Measurements from ENCODE around the gene OXTR.

The OXTR gene

GRCh38 chr3:8790529-8790928 lies 21.1 kb upstream of the OXTR start:
- peaks cover 8% of the 10 kb centered on the region for H3K9me3 ChIP-seq
- H3K27me3 ChIP-seq: no peaks in the 10 kb centered on the region
- H4K20me1 ChIP-seq: no peaks in the 10 kb centered on the region
- H3K36me3 ChIP-seq: no peaks in the 10 kb centered on the region
- H3K9ac ChIP-seq: no peak overlapping the region
- H3K4me1 ChIP-seq: no peaks in the 10 kb centered on the region
- H3K4me2 ChIP-seq: no peak overlapping the region
- no peak for TF ChIP-seq Cebpa-rat (IDR thresholded peaks at IDR 0.05)
- no peak overlapping the region for H3K27ac ChIP-seq
- no peak overlapping the region for H3K4me3 ChIP-seq

DNA sequence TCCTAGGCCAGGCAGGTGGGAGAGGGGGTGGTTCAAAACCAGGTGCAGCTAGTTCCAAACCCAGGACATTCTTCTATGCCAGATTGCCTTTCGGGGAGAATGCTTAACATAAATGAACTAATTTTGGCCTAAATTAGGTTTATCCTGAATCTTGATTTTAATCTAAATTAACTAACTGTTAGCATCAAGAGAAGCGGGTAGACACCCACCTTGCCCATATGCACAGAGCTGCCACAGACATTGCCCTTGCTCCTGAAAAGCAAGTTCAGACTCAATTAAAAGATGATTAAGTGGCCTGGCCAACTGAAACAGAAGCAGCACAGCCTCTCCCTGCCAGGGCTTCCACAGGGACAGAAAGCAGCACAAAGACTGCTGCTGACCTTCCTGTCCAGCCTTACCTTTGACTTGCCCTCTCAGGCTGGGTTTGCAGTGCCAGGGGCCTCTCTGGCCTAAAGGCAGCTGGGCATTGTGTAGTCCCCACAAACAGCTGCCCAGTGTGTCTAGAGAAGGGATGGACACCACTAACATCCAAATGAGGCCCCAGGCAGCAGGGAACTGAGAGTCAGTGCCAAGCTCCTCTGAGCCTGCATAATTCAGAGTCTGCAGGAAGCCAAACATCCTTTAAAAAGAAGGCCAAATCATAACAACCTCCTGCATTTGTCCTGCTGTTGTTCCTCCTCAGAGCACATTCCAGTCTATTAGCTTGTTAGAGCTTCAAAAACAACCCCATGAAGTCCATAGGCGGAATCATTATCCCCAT lies 15.4 kb upstream of the OXTR start:
- Histone ChIP-seq H3K4me1 (no peaks in the 10 kb centered on the region), H3K9me3 (peaks cover 6% of the 10 kb centered on the region), H3K9ac (no peak overlapping the region), H4K20me1 (no peaks in the 10 kb centered on the region), H3K4me2 (no peak overlapping the region), H3K27me3 (no peaks in the 10 kb centered on the region), H3K27ac (no peak overlapping the region), H3K4me3 (no peak overlapping the region), H3K36me3 (no peaks in the 10 kb centered on the region)
- no peak for TF ChIP-seq Cebpa-rat (IDR thresholded peaks at IDR 0.05)

DNA sequence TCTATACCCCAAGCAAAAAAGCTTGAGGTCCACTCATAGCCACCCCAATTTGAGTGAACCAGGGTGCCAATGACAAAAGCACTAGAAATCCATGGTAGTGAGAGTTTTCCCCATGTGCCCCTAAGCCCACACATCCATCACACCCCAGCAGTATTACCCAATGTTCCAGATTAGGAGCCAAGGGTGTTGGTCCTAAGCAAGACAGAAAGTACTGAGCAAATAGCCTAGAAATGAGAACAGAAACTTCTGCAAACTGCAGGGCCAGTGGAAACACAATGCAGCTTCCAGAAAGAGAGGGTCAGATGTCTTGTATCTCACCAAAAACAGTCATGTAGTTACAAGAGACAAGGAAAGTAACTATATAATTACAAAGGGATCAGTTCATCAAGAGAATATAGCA lies 10.9 kb upstream of the OXTR start:
- no peak overlapping the region for H3K27ac ChIP-seq
- H3K4me2 ChIP-seq: no peak overlapping the region
- no peaks in the 10 kb centered on the region for H3K9me3 ChIP-seq
- no peak for TF ChIP-seq Cebpa-rat (IDR thresholded peaks at IDR 0.05)
- no peak overlapping the region for H3K4me3 ChIP-seq
- H3K9ac ChIP-seq: no peak overlapping the region
- H3K36me3 ChIP-seq: no peaks in the 10 kb centered on the region
- no peaks in the 10 kb centered on the region for H3K4me1 ChIP-seq
- H3K27me3 ChIP-seq: no peaks in the 10 kb centered on the region
- no peaks in the 10 kb centered on the region for H4K20me1 ChIP-seq

- Histone ChIP-seq H3K4me1 (no peaks in the 10 kb centered on the region), H4K20me1 (no peaks in the 10 kb centered on the region), H3K27me3 (no peaks in the 10 kb centered on the region), H3K27ac (no peak overlapping the region), H3K4me3 (no peak overlapping the region), H3K4me2 (no peak overlapping the region), H3K36me3 (no peaks in the 10 kb centered on the region), H3K9ac (no peak overlapping the region), H3K9me3 (no peaks in the 10 kb centered on the region)
- no peak for TF ChIP-seq Cebpa-rat (IDR thresholded peaks at IDR 0.05)
Observed at GRCh38 chr3:8778475-8778874, 9.1 kb upstream of the OXTR start.

DNA sequence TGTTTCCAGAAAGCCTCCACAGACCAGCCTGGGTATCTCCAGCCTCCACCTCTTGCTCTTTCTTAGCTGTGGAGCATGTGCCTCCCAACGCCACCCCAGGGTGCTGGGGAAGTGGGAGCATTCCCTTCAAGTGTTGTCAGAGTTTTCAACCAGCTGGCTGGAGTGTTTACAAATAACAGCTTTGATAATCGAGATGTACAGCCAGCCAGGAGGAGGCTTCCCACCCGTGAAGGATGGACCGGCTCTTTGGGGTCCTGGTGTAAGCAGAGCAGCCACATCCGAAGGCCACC lies 8.5 kb upstream of the OXTR start:
- no peak overlapping the region for H3K27ac ChIP-seq
- no peak overlapping the region for H3K9ac ChIP-seq
- H3K27me3 ChIP-seq: no peaks in the 10 kb centered on the region
- no peak overlapping the region for H3K4me3 ChIP-seq
- H3K36me3 ChIP-seq: no peaks in the 10 kb centered on the region
- no peaks in the 10 kb centered on the region for H3K4me1 ChIP-seq
- TF ChIP-seq Cebpa-rat (IDR thresholded peaks at IDR 0.05): no peak
- H3K4me2 ChIP-seq: no peak overlapping the region
- H4K20me1 ChIP-seq: no peaks in the 10 kb centered on the region
- no peaks in the 10 kb centered on the region for H3K9me3 ChIP-seq

GRCh38 chr3:8777201-8777977 lies 8.0 kb upstream of the OXTR start:
- H3K4me2 ChIP-seq: no peak overlapping the region

DNA sequence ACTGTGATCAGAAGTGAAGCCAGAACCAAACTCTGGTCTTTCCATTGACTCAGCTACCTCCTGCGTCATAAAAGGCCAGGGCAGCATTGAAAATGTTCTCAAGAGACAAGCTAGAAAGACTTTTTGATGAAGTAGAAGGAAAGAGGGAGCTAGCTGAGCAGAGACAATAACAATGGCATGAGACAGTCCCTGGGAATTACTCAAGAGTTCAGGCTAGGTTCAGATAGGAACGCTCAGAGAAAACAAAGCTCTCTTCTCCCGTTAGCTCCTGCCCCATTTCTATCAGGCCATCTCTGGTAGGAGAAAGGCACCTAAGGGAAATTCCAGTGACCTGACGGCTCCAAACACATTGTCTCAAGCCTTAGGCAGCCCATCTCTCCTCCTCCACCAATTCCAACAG lies 7.0 kb upstream of the OXTR start:
- Histone ChIP-seq H3K4me2 (no peak overlapping the region), H3K9ac (no peak overlapping the region), H4K20me1 (no peaks in the 10 kb centered on the region), H3K9me3 (no peaks in the 10 kb centered on the region), H3K27ac (no peak overlapping the region), H3K4me3 (no peak overlapping the region), H3K27me3 (no peaks in the 10 kb centered on the region), H3K36me3 (0 out of 2 replicates have a peak, but pooled peaks cover 4% of the 10 kb centered on the region), H3K4me1 (no peaks in the 10 kb centered on the region)
- TF ChIP-seq Cebpa-rat (IDR thresholded peaks at IDR 0.05): no peak

More at GRCh38 chr3:8777201-8777977, 8.0 kb upstream of the OXTR start:
- no peak overlapping the region for H3K9ac ChIP-seq
- no peak overlapping the region for H3K4me3 ChIP-seq
- no peak for TF ChIP-seq Cebpa-rat (IDR thresholded peaks at IDR 0.05)
- no peaks in the 10 kb centered on the region for H3K27me3 ChIP-seq
- H3K36me3 ChIP-seq: no peaks in the 10 kb centered on the region
- no peaks in the 10 kb centered on the region for H4K20me1 ChIP-seq
- no peaks in the 10 kb centered on the region for H3K9me3 ChIP-seq
- H3K4me1 ChIP-seq: no peaks in the 10 kb centered on the region
- no peak overlapping the region for H3K27ac ChIP-seq

- no peaks in the 10 kb centered on the region for H4K20me1 ChIP-seq
- H3K4me3 ChIP-seq: no peak overlapping the region
- no peak overlapping the region for H3K27ac ChIP-seq
- no peaks in the 10 kb centered on the region for H3K4me1 ChIP-seq
- 0 out of 2 replicates have a peak, but pooled peaks cover 4% of the 10 kb centered on the region for H3K36me3 ChIP-seq
- no peaks in the 10 kb centered on the region for H3K27me3 ChIP-seq
- H3K9me3 ChIP-seq: no peaks in the 10 kb centered on the region
- no peak for TF ChIP-seq Cebpa-rat (IDR thresholded peaks at IDR 0.05)
- H3K9ac ChIP-seq: no peak overlapping the region
- no peak overlapping the region for H3K4me2 ChIP-seq
Observed at GRCh38 chr3:8775602-8776001, 6.2 kb upstream of the OXTR start.

DNA sequence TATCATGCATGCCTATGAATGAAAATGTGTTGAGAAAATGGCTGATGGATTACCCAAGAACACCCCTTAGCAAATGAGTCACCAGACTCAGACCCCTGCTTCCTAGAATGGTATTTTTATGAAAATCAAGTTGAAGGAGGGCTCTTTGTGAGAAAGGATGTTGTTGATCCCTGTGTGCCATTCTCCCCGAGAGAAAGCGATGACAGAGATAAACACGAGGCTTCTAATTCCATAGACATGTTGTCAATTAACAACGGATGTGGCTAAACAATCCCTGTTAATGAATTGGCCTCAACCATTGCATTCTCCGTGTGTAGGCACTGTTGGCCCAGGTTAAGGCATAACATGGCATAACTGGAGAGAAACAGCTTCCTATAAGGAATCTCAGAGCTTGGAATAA lies 5.8 kb upstream of the OXTR start:
- TF ChIP-seq Cebpa-rat (IDR thresholded peaks at IDR 0.05): no peak
- Histone ChIP-seq H4K20me1 (no peaks in the 10 kb centered on the region), H3K27ac (no peak overlapping the region), H3K9ac (no peak overlapping the region), H3K4me1 (no peaks in the 10 kb centered on the region), H3K36me3 (0 out of 2 replicates have a peak, but pooled peaks cover 4% of the 10 kb centered on the region), H3K4me2 (no peak overlapping the region), H3K4me3 (no peak overlapping the region), H3K27me3 (no peaks in the 10 kb centered on the region), H3K9me3 (no peaks in the 10 kb centered on the region)

- Histone ChIP-seq H3K4me1 (no peaks in the 10 kb centered on the region), H3K4me3 (no peak overlapping the region), H3K27ac (no peak overlapping the region), H4K20me1 (no peaks in the 10 kb centered on the region), H3K9ac (no peak overlapping the region), H3K36me3 (0 out of 2 replicates have a peak, but pooled peaks cover 4% of the 10 kb centered on the region), H3K9me3 (peaks cover 5% of the 10 kb centered on the region), H3K4me2 (no peak overlapping the region), H3K27me3 (peaks cover 2% of the 10 kb centered on the region; the same call in 1 of the 2 replicates)
- TF ChIP-seq Cebpa-rat (IDR thresholded peaks at IDR 0.05): no peak
Observed at GRCh38 chr3:8773941-8774542, 4.6 kb upstream of the OXTR start.

Measured in BLaER1 (cell line).